Measurements from ENCODE around the gene IGLL5.
"Not testable (repeated sequence)": the region's sequence is repeated elsewhere in the genome, so short reads cannot be mapped to it uniquely, and the experiment has no call there.

Gene IGLL5

GRCh38 chr22:22901578-22902218 lies 14.1 kb downstream of the IGLL5 start:
- Histone ChIP-seq H3K36me3 (ENCODE audit: low read depth) (no peaks in the 10 kb centered on the region), H3K4me3 (ENCODE audit: severe bottlenecking) (no peak overlapping the region), H3K4me1 (ENCODE audit: insufficient read depth, poor library complexity, severe bottlenecking) (no peaks in the 10 kb centered on the region), H3K27me3 (ENCODE audit: insufficient read depth, poor library complexity, severe bottlenecking) (no peaks in the 10 kb centered on the region), H3K27ac (ENCODE audit: poor library complexity, severe bottlenecking) (no peak overlapping the region), H3K9me3 (ENCODE audit: severe bottlenecking) (peaks cover 4% of the 10 kb centered on the region)
- DNase-seq (ENCODE audit: low spot score), result no peak
- no peak for TF ChIP-seq CTCF (IDR thresholded peaks at IDR 0.05; ENCODE audit: poor library complexity, severe bottlenecking)
- no peak for ATAC-seq (ENCODE audit: low read depth)

GRCh38 chr22:22902247-22903001 lies 14.8 kb downstream of the IGLL5 start:
- Histone ChIP-seq H3K4me3 (ENCODE audit: severe bottlenecking) (no peak overlapping the region), H3K9me3 (ENCODE audit: severe bottlenecking) (peaks cover 4% of the 10 kb centered on the region), H3K4me1 (ENCODE audit: insufficient read depth, poor library complexity, severe bottlenecking) (no peaks in the 10 kb centered on the region), H3K36me3 (ENCODE audit: low read depth) (no peaks in the 10 kb centered on the region), H3K27ac (ENCODE audit: poor library complexity, severe bottlenecking) (no peak overlapping the region), H3K27me3 (ENCODE audit: insufficient read depth, poor library complexity, severe bottlenecking) (peaks cover 6% of the 10 kb centered on the region)
- no peak for TF ChIP-seq CTCF (IDR thresholded peaks at IDR 0.05; ENCODE audit: poor library complexity, severe bottlenecking)
- DNase-seq (ENCODE audit: low spot score), result no peak
- ATAC-seq (ENCODE audit: low read depth), result no peak

- Histone ChIP-seq H3K4me3 (ENCODE audit: severe bottlenecking) (no peak overlapping the region), H3K27ac (ENCODE audit: poor library complexity, severe bottlenecking) (no peak overlapping the region), H3K4me1 (ENCODE audit: insufficient read depth, poor library complexity, severe bottlenecking) (no peaks in the 10 kb centered on the region), H3K36me3 (ENCODE audit: low read depth) (no peaks in the 10 kb centered on the region), H3K27me3 (ENCODE audit: insufficient read depth, poor library complexity, severe bottlenecking) (peaks cover 8% of the 10 kb centered on the region), H3K9me3 (ENCODE audit: severe bottlenecking) (peaks cover 4% of the 10 kb centered on the region)
- no peak for ATAC-seq (ENCODE audit: low read depth)
- no peak for TF ChIP-seq CTCF (IDR thresholded peaks at IDR 0.05; ENCODE audit: poor library complexity, severe bottlenecking)
- no peak for DNase-seq (ENCODE audit: low spot score)
These were observed 15.8 kb downstream of the IGLL5 start for GRCh38 chr22:22903355-22903777.

GRCh38 chr22:22903781-22904192 lies 16.2 kb downstream of the IGLL5 start:
- not testable (repeated sequence) for H3K36me3 ChIP-seq (ENCODE audit: low read depth); H3K4me3 ChIP-seq (ENCODE audit: severe bottlenecking); H3K4me1 ChIP-seq (ENCODE audit: insufficient read depth, poor library complexity, severe bottlenecking); ATAC-seq (ENCODE audit: low read depth); DNase-seq (ENCODE audit: low spot score); H3K27ac ChIP-seq (ENCODE audit: poor library complexity, severe bottlenecking); H3K9me3 ChIP-seq (ENCODE audit: severe bottlenecking)
- H3K27me3 ChIP-seq (ENCODE audit: insufficient read depth, poor library complexity, severe bottlenecking), result peaks cover 12% of the 10 kb centered on the region

- H3K4me1 ChIP-seq (ENCODE audit: insufficient read depth, poor library complexity, severe bottlenecking); H3K36me3 ChIP-seq (ENCODE audit: low read depth); DNase-seq (ENCODE audit: low spot score); H3K27ac ChIP-seq (ENCODE audit: poor library complexity, severe bottlenecking); H3K9me3 ChIP-seq (ENCODE audit: severe bottlenecking); H3K4me3 ChIP-seq (ENCODE audit: severe bottlenecking); ATAC-seq (ENCODE audit: low read depth): not testable (repeated sequence)
- H3K27me3 ChIP-seq (ENCODE audit: insufficient read depth, poor library complexity, severe bottlenecking), result peaks cover 12% of the 10 kb centered on the region
These were observed 17.1 kb downstream of the IGLL5 start for GRCh38 chr22:22904736-22905135.

- peaks cover 12% of the 10 kb centered on the region for H3K27me3 ChIP-seq (ENCODE audit: insufficient read depth, poor library complexity, severe bottlenecking)
- H3K36me3 ChIP-seq (ENCODE audit: low read depth); H3K27ac ChIP-seq (ENCODE audit: poor library complexity, severe bottlenecking); DNase-seq (ENCODE audit: low spot score); H3K9me3 ChIP-seq (ENCODE audit: severe bottlenecking); H3K4me1 ChIP-seq (ENCODE audit: insufficient read depth, poor library complexity, severe bottlenecking); ATAC-seq (ENCODE audit: low read depth); H3K4me3 ChIP-seq (ENCODE audit: severe bottlenecking): not testable (repeated sequence)
These were observed 18.8 kb downstream of the IGLL5 start for GRCh38 chr22:22906391-22906790.

All from RWPE2 (cell line).